GM11168 (cell line): Measurements from ENCODE around the gene SLCO3A1.

ENCODE experiments used
- in situ Hi-C: fragments of 300-500 bp; cut with MboI; formaldehyde crosslinking; loops from one replicate; pipeline ENCODE4 v1.12.0; 2022; ENCODE audit warnings: low sequenced_read_pairs; ENCODE audit not compliant: unreplicated experiment

SLCO3A1 gene

DNA sequence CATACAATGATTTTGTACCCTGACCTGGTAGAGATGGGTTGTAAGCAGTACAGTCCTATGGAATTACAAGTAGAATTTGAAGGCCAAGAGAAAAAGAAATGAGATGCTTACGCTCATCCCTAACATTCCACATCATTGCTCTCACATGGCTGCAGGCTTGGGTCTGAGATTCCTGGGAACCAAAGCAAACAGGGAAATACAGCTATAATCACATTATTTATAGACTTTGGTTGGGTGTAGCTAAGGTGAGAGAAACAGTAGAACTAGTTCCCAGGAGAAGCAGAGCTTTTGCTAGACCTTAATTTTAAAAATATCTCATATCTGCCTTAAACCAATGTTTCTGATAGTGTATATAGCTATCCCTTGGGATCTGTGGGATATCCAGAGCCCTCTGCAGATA, 51.4 kb downstream of the SLCO3A1 start:
- in situ Hi-C loops, result no loop called here

DNA sequence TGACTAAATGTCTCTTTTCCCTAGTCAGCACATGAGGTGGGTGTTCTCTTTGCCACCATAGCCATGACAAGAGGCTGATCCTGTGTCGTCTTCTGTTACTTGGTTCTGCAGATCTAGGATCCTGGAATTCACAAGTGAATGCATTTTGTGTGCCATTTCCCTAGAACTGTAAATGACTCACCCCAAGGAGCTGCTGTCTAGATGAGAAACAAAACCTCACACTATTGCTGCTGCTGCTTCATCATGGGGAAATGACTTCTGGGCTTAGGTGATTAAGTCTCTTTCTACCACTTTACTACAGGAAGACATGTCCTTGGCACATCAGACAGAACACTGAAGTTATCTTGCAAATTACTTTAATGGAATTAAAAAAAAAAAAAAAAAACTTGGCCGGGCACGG, 54.9 kb downstream of the SLCO3A1 start:
- in situ Hi-C loops, result no loop called here

DNA sequence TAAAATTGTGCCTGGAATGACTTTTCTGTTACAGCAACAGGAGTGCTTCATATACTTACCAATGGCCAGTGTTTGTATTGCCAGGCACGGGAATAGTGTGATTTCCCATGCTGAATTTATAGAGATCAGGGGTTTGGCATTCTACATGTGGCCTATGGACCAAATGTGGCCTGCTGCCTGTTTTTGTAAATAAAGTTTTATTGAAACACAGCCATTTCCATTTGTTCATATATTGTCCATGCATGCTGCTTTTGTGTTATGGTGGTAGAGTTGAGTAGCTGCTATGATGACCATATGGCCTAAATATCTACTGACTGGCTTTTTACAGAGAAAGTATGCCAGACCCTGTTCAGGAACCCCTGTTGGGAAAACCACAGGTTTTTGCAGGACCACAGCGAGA, 55.6 kb downstream of the SLCO3A1 start:
- in situ Hi-C loops, result no loop called here

DNA sequence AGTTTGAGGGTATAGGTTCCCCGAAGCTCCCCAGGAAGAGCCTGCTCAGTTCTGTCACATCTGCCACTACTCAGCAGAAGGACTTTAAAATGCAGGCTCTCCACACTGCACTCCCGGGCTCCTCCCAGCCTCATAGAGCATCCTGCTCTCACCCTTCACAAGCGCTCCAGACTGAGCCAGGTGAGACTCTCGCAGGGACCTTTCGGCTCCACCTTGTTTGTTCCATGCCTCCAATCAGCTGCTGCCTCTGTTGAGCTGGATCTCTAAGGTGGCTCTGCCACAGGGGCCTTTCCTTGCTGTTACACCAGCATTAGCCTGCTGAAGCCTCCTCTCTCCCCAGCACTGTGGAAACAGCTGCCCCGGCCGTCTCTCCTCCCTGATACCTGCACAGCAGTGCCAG, 56.1 kb downstream of the SLCO3A1 start:
- in situ Hi-C loops, result no loop called here

DNA sequence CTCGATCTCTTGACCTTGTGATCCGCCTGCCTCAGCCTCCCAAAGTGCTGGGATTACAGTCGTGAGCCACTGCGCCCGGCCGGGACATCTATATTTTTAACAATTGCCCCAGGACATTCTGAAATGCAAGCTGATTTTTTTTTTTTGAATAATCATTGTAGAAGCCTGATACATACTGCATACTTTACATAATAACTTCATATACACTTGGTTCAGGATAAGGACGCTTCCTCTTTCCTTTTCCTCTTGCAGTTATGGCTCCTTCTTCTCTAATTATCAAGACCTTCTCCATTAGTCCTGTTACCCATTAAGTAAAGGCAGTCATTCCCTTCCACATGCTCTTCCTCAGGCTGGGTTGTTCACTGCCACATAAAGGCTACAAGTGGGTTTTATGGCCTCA, 58.3 kb downstream of the SLCO3A1 start:
- in situ Hi-C loops, result no loop called here

DNA sequence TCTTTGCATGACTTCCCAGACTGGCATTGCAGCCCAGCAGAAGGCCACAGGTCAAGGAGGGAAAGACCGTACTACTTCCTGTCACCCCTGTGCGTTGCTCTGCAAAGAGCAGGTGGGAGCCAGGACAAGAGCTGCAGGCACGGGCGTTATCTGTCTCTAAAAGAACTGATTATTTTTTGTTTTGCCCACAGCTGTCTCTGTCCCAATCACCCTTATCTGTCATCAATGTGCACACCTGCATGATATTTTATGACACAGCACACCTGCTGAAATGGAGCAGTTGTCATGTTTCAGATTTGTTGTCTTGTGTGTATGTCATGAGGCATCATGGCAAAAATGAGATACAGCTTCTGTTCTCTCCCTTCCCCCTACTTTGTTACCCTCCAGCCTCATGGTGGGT, 58.8 kb downstream of the SLCO3A1 start:
- in situ Hi-C loops, result no loop called here

DNA sequence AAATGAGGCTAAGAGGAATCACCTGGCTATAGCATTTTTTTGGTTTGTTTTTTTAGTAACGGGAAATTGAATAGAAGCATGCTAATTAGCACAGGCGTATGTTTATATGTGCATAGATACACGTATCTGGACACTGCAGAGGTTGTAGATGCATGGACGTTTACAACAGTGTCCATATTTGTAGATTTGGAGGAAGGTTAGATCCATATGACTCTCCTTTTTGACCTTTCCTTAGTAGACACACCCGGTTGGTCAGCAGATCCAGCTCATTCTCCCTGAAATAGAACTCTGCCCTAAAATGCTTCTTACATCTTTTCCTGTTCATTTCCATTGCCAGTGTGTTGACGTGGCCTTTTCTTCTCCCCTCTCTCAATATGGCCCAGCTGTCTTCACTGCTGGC, 60.1 kb downstream of the SLCO3A1 start:
- in situ Hi-C loops, result no loop called here

DNA sequence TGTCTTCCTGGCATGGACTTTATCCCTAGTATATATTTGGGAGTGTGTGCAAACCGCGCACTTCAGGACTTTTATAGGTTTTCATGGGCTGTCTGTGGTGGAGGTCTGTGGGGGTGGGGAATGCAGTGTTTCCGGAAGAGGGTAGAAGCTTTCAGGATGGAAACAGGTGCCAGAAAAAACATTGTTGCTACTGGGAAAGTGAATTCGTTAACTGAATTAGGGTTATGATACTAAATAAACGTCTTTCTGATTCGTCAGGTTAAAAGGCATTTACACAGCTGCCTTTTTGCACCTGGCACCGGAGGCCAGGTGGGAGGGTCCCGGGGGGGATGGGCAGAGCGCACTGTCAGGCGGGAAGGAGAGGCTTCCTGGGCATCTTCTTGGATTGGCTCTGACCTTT, 62.1 kb downstream of the SLCO3A1 start:
- in situ Hi-C loops, result no loop called here

DNA sequence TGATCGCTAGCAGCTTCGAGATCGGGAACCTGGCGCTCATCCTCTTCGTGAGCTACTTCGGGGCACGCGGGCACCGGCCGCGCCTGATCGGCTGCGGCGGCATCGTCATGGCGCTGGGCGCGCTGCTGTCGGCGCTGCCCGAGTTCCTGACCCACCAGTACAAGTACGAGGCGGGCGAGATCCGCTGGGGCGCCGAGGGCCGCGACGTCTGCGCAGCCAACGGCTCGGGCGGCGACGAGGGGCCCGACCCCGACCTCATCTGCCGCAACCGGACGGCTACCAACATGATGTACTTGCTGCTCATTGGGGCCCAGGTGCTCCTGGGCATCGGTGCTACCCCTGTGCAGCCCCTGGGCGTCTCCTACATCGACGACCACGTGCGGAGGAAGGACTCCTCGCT, 62.5 kb downstream of the SLCO3A1 start:
- in situ Hi-C loops, result no loop called here

DNA sequence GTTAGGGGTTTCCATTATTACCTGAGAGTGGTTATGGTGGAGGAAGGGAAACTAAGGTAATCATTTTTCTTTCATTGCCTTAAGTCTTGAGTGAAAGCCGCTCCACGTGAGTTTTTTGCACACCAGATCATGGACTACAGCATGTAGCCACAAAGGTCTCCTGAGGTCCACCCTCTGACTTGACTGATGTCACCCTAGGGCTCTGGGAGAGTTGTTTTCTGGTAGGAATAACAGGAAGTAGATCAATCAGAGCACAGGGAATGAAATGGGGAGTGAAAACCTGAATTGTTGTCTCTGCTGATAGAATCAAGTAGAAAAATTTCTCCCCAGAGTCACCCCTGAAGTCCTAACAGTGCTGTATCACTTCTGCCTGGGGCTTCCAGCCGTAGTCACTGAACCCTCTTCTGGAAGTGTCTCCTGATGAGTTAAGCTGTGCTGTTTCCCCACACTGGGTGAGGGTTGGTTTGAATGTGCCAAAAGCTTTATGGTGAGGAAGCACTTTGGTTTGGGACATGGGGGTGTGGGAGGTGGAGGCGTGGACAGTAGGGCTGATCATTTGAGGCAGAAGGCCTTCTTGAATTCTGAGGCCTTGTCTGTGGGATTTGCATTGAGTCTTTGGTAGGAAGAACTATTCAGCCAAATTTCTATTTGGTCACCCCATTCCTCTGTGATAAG, 64.3 kb downstream of the SLCO3A1 start:
- in situ Hi-C loops, result no loop called here

DNA sequence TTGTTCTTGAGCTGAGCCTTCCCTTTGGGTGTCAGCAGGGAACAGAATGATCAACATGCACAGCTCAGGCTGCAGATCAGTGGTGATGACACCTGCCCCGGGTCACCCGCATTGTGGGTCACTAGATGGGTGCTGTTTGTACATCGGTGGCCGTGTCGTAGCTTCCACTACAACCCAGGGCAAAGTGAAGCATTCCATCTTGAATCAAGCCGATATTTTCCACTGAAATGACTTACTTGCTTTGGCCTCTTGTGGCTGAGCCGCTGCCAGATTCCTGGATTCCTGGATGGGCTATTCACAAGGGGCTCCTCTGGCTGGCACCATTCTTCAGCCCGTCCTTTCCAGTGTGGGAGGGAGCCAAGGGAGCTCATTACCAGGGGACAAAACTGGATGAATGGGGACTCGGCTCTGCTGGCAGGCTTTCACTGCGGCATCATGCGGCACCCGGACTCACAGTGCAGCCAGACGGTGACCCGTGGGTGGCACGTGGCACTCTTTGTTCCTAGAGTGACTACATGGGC, 65.6 kb downstream of the SLCO3A1 start:
- in situ Hi-C loops, result no loop called here

DNA sequence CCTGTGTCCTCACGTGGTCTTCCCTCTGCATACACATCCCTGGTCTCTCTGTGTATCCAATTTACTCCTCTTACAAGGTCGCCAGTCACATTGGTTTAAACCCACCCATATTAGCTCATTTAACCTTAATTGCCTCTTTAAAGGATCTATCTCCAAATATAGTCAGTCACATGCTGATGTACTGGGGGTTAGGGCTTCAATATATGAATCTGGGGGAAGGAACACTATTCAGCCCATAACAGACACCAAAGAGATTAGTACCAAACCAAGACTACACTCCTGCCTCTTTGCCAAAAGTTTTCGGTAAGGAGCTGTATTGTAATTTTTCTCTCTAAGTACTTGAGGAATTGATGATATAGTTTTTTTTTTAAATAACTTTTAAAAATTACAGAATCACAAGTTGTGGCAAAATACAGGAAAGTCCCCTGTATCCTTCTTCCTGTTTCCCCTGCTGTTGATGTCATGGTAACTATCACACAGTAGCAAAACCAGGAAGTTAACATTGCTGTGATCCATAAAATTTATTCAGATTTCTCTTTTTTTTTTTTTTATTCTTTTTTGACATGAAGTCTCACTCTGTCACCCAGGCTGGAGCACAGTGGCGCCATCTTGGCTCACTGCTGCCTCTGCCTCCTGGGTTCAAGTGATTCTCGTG, 67.8 kb downstream of the SLCO3A1 start:
- in situ Hi-C loops, result no loop called here

DNA sequence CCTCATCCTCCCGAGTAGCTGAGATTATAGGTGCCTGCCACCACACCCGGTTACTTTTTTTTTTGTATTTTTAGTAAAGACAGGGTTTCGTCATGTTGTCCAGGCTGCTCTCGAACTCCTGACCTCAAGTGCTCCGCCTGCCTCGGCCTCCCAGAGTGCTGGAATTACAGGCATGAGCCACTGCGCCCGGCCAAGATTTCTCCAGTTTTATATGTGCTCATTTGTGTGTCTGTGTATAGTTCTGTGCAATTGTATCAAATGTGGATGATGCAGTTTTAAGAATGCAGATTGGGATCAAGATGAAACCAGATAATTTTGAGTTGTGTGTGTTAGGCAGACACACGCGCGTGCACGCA, 68.3 kb downstream of the SLCO3A1 start:
- in situ Hi-C loops, result no loop called here

DNA sequence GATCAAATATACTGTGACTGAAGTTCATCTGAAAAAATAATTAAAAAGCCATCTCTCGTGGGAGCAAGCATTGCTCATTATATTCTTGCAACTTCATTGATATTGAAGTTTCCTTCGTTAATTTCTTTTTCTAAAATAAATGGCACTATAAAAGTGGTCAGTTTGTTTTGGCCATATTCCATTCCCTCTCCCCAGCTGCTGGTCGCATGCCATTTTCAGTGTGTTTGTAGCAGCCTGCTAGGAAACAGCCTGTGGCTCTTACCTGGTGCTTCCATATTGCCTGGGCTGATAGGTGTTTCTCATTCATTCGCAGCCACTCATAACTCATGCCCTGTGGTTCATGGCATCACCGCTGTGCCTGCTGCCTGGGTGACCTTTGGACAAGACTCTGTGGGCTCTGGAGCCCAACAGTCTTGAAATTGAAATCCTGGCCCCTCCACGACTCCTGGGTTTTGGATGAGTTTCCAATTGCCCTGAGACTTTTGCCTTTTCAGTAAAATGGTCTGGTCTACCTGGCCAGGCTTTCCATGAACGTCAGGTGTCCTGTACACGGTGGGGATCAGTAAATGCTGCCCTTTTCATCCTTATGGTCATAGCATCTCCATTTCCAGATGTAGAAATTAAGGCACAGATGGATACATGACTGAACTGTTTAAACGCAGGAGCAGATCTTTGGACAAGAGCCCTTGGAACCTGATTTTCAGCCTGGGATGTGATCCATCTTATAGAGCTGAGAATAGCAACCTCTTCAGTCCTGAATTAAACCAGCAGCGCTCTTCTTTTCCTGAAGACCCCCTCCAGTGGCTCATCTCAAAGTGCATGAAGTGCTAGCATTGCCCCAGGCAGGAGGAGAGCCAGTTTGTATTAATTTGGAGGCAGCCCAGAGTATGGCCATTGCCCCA, 69.4 kb downstream of the SLCO3A1 start:
- in situ Hi-C loops, result no loop called here

DNA sequence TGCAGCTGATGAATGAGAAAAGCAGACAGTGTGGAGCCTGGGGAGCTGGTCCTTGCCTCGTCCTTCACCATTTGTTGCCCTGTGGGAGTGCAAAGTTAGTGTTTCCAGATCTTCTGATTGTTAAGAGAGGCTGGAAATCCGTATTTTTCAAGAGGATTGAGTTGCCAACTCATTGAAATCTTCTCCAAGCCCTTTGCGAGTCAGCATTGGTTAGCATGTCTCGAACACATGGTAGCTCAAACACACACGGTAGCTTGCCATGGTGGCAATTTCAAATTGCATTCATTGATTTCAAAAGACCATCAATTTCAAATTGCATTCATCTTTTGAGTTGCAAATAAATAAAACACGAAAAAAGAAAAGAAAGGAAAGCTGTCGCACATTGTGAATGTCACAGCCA, 70.7 kb downstream of the SLCO3A1 start:
- in situ Hi-C loops, result no loop called here

DNA sequence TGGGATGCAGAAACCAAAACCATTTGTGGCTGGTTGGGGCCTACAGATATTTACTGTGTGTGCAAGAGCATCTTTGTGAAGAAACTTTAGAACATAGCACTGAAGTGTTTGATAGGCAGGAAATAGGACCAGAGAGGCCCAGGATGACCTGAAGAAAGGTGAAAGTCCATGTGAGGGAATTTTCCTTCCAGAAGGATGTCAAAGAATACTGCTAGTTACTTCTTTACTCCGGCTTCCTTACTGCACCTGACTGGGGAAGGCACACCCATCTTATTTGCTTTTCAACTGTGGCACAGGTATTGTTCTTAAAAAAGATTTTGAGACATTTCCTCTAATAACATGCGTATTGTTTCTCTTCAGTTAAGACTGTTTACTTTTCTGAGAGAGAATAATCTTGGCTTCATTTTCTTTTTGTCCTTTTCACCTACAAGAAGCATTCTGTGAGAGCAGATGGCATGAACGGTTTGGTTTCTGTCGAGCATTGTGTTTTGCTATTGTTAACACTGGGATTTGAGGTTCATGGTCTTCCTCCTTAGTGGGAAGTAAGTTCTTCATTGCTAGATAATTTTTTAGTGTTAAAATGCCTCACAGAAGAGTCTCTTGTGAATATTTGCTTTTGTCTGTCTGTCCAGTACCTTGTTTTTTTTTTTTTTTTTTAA, 71.5 kb downstream of the SLCO3A1 start:
- in situ Hi-C loops, result no loop called here

DNA sequence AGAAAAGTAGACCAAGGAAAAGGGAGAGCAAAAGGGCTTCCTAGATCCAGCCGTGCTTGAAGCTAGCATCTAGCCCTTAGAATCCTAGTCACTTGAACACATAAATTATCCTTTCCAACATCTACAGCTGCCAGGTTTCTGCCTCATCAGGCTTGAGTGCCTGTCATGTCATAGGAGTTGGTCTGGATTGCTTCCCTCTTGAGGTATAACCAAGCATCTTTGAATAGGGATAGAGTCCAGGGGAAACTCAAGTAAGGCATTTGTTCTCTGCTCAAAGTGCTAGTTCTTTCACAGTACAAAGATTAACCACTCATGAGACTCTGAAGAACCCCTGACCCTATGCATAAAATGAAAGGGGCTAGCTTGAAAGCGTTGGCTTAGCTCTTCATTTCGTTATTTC, 72.3 kb downstream of the SLCO3A1 start:
- in situ Hi-C loops, result no loop called here

DNA sequence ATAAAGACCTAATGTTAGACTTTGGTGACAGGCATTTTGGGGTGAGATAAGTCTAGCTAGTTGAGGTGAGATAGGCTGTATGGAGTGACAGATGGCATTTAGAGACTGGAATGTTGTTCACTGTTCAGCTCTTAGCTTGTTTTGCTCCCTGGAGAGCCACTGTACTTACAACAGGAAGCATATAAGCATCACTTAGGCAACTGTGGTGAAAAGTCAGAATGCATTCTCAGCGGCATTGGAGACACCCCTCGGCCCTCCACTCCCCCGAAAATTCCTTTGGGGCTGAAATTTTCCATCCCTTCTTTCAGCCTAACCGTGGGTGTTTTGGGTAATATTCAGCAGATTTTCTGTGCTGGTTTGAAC, 73.4 kb downstream of the SLCO3A1 start:
- in situ Hi-C loops, result no loop called here

DNA sequence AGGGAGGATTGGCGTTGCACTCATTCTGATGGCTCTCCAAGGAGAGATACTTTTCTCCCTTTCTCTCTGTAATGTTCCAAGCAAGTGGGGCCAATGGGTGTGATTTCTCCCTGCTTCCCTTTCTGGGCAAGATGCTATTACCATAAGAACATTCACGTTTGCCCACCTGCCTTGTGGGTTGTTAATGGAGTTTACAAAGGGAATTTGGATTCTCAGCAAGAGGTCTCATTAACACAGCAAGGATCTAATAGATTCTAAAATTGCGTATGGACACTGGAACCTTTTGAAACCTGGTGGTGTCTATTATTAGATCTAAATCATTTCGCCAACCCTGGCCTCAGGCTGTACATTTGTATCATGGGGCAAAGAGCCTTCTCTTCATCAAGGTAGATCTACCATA, 74.1 kb downstream of the SLCO3A1 start:
- in situ Hi-C loops, result no loop called here

DNA sequence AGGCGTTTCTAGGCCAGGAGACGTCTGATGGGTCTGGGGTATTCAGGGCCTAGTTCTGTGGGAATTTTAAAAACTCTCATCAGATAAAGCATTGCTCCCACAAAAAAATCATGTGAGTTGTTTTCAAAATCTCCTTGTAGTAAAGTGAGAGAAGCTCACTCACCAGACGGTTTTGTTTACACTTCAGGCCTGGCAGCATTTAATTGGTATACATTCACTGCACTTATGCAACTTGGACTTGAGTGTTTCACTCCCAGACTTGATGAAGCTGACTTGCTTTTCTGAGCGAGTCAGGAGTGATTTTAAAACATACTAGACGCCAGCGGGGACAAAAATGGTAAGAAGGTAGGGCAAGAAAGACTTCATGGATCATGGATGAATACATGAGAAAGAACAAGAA, 75.2 kb downstream of the SLCO3A1 start:
- in situ Hi-C loops, result no loop called here

DNA sequence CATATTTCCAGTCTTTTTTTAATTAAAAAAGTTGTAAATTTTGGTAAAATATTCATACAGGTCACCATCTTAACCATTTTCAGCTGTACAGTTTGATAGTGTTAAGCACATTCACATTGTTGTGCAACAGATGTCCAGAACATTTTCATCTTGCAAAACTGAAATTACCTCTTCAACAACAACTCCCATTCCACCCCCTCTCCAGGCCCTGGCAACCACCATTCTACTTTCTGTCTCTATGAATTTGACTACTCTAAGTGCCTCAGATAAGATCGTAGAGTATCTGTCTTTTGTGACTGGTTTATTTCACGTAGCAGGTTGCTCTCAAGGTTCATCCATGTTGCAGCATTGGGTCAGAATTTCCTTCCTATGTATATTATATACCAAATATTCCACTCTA, 76.0 kb downstream of the SLCO3A1 start:
- in situ Hi-C loops, result no loop called here
